K562 (cell line): ENCODE data around the gene RALGAPA2. TPM values are rescaled to one million over a fixed set of nuclear protein-coding genes. Genes with fewer than 3 reads are reported as not detected.

Experiments
- MXD1 ChIP-seq: fragments of 250-450 bp; sonication (Bioruptor Pico); IDR thresholded peaks from 2 replicates; pipeline ENCODE4 v1.8.0; 2021; ENCODE audit warnings: borderline replicate concordance, mild to moderate bottlenecking, moderate library complexity; ENCODE audit not compliant: poor library complexity, severe bottlenecking
- NCOA2 ChIP-seq, 2 experiments: fragments of 450-650 bp; IDR thresholded peaks; 2 replicates each; pipeline ENCODE4 v1.6.1; 2018; ENCODE audit warnings: mild to moderate bottlenecking in 2 of 2, moderate library complexity in 1 of 2; ENCODE audit not compliant: partially characterized antibody in 2 of 2
- TARDBP ChIP-seq: fragments of 450-650 bp; IDR thresholded peaks from 2 replicates; pipeline ENCODE4 v1.6.1; 2016
- ZNF644 ChIP-seq: fragments of 200-800 bp; sonication (Bioruptor generic); IDR thresholded peaks from 2 replicates; pipeline ENCODE4 v1.6.1; 2016; ENCODE audit warnings: low read depth, missing genetic modification characterization, missing compliant biosample characterization
- ZSCAN29 ChIP-seq: fragments of 450-650 bp; IDR thresholded peaks from 2 replicates; pipeline ENCODE4 v1.6.1; 2017
- polyA plus RNA-seq, 8 experiments: library from polyadenylated mRNA; depleted of rRNA in 4 of 8; stranded (reverse) in 5 of 8; unstranded in 3 of 8; fragments of >200 nt; fragmentation: Nextera tagmentation in 2 of 8; fragmentation: Illumina TruSeq in 1 of 8; extraction: Ambion mirVana in 2 of 8; extraction: Trizol in 1 of 8; gene quantifications; 2 replicates each; pipeline versions ENCODE4 v1.2.1 to v1.2.3, GENCODE V29; 2011 to 2014; ENCODE audit warnings: inconsistent platforms in 1 of 8, missing spikeins in 1 of 8
- total RNA-seq, 7 experiments: library from RNA; depleted of rRNA in 6 of 7; stranded (reverse); fragments of >200 nt in 6 of 7; fragmentation: Illumina TruSeq in 2 of 7; extraction: Trizol in 2 of 7; gene quantifications; 2 replicates each; pipeline versions ENCODE4 v1.2.1 to v1.2.3, GENCODE V29; 2011 to 2021; ENCODE audit warnings: low replicate concordance in 1 of 7
- TF ChIP-seq, protein P1 (sequence below): fragments of 450-650 bp; IDR thresholded peaks from 2 replicates; pipeline ENCODE4 v1.6.1; 2016; ENCODE audit warnings: mild to moderate bottlenecking, moderate library complexity

The RALGAPA2 gene
- total and polyA plus RNA-seq, 9 of the 15 experiments (the other 6 are each of a cell fraction or from before 2014, with no cell fraction given) = 0.35 to 2.7 (median 1.4) TPM

- TF ChIP-seq, protein P1, sequence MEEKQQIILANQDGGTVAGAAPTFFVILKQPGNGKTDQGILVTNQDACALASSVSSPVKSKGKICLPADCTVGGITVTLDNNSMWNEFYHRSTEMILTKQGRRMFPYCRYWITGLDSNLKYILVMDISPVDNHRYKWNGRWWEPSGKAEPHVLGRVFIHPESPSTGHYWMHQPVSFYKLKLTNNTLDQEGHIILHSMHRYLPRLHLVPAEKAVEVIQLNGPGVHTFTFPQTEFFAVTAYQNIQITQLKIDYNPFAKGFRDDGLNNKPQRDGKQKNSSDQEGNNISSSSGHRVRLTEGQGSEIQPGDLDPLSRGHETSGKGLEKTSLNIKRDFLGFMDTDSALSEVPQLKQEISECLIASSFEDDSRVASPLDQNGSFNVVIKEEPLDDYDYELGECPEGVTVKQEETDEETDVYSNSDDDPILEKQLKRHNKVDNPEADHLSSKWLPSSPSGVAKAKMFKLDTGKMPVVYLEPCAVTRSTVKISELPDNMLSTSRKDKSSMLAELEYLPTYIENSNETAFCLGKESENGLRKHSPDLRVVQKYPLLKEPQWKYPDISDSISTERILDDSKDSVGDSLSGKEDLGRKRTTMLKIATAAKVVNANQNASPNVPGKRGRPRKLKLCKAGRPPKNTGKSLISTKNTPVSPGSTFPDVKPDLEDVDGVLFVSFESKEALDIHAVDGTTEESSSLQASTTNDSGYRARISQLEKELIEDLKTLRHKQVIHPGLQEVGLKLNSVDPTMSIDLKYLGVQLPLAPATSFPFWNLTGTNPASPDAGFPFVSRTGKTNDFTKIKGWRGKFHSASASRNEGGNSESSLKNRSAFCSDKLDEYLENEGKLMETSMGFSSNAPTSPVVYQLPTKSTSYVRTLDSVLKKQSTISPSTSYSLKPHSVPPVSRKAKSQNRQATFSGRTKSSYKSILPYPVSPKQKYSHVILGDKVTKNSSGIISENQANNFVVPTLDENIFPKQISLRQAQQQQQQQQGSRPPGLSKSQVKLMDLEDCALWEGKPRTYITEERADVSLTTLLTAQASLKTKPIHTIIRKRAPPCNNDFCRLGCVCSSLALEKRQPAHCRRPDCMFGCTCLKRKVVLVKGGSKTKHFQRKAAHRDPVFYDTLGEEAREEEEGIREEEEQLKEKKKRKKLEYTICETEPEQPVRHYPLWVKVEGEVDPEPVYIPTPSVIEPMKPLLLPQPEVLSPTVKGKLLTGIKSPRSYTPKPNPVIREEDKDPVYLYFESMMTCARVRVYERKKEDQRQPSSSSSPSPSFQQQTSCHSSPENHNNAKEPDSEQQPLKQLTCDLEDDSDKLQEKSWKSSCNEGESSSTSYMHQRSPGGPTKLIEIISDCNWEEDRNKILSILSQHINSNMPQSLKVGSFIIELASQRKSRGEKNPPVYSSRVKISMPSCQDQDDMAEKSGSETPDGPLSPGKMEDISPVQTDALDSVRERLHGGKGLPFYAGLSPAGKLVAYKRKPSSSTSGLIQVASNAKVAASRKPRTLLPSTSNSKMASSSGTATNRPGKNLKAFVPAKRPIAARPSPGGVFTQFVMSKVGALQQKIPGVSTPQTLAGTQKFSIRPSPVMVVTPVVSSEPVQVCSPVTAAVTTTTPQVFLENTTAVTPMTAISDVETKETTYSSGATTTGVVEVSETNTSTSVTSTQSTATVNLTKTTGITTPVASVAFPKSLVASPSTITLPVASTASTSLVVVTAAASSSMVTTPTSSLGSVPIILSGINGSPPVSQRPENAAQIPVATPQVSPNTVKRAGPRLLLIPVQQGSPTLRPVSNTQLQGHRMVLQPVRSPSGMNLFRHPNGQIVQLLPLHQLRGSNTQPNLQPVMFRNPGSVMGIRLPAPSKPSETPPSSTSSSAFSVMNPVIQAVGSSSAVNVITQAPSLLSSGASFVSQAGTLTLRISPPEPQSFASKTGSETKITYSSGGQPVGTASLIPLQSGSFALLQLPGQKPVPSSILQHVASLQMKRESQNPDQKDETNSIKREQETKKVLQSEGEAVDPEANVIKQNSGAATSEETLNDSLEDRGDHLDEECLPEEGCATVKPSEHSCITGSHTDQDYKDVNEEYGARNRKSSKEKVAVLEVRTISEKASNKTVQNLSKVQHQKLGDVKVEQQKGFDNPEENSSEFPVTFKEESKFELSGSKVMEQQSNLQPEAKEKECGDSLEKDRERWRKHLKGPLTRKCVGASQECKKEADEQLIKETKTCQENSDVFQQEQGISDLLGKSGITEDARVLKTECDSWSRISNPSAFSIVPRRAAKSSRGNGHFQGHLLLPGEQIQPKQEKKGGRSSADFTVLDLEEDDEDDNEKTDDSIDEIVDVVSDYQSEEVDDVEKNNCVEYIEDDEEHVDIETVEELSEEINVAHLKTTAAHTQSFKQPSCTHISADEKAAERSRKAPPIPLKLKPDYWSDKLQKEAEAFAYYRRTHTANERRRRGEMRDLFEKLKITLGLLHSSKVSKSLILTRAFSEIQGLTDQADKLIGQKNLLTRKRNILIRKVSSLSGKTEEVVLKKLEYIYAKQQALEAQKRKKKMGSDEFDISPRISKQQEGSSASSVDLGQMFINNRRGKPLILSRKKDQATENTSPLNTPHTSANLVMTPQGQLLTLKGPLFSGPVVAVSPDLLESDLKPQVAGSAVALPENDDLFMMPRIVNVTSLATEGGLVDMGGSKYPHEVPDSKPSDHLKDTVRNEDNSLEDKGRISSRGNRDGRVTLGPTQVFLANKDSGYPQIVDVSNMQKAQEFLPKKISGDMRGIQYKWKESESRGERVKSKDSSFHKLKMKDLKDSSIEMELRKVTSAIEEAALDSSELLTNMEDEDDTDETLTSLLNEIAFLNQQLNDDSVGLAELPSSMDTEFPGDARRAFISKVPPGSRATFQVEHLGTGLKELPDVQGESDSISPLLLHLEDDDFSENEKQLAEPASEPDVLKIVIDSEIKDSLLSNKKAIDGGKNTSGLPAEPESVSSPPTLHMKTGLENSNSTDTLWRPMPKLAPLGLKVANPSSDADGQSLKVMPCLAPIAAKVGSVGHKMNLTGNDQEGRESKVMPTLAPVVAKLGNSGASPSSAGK = no peak
- TF ChIP-seq TARDBP (no peak), NCOA2 (IDR thresholded peaks at IDR 0.05; ENCODE audit: partially characterized antibody in 2 of 2) (no peak), MXD1 (CRISPR knock-in tag) (no peak), ZNF644 (tag) (no peak), ZSCAN29 (no peak)
These were observed 163.2 kb downstream of the RALGAPA2 start (continued) for GRCh38 chr20:20549267-20549612.
